ENCODE results near the gene CSRP2.

The CSRP2 gene

DNA sequence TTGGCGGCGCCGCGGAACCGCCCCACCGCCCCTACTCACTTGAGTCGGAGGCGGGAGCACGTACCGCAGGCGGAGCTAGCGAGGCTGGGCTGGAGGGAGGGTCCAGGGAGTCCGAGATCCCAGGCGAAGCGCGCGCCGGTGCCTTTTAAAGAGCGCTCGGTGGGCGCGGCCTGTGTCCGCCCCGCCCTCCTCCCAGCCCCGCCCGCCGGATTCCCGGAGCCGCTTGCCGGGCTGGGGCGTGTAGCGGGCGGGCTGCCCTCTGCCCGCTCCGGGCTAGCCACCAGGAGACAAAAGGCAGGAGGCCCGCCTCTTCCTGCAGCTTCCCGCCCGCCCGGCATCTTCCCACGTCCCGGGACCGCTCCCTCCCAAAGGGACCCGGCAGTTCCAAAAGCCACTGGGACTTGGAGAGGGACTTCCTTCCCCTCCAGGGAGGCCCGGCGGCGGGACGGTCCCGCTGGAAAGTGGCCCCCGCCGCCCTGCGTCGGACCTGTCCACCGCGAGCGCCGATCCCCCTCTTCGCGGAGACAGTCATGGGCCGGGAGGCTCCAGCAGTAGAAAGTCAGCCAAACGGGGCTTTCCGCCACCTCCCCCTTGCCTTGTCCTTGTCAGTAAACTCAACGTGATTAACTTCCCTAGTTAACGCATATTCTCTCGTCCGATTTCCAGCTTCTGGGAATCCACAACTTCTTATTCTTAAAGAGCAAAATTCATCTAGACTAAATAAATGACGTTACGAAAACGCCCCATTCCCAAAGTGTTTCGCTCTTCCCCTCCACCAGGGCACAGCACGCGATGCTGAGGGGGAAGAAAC lies at the start of gene CSRP2:
CSRP2 (minus strand) TSS at position 121 of the 811 bp plus-strand sequence. CDS start 12,759 bp downstream, outside the sequence.
- peak; percentile 68 for DNase-seq (ENCODE audit: low read depth)

DNA sequence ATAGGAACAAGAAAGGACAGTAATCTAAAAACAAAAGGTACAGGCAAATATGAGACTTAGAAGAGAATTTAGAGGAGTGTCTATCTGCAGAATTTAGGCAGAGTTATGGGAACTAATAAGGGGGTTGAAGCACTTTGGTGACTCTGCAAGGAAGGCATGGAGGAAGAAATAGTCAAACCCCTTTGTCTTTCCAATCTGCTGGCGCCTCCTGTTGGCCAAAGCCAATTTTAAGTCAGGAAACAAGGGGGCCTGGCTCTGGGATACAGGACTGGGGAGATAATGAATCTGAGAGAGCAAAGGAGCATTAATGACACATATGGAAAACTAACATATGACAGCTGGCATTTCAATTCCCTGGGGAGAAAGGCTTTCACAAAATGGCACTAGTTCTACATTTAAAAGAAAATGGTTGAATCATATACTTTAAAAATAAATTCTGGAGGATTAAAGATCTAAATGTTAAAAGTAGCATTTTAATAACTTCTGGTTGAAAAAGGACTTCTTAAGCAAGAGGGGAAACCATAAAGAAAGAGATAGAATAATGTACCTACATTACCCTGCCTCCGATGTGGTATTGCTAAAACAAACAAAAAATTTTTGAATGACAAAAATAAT lies 48.5 kb upstream of the CSRP2 start:
- peak; percentile 35 for DNase-seq (ENCODE audit: low read depth)

DNA sequence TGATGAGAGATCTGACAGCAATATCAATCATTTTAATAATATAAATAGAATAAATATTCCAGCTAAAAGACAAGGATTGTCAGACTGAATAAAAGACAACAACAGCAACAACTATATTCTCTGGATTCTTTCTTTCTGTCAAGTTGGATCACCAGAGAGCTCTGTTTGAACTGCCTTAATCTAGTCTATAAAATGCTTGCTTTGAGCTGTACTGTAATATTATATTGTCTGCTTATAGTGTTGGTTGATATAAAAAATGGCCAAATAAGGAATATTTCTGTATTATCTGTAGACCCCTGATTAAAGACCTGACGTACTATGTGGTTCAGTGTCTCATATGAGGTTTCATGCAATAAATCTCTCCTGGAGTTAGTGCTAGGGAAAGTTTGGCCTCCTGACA lies 46.3 kb upstream of the CSRP2 start:
- no peak for DNase-seq (ENCODE audit: low read depth)

DNA sequence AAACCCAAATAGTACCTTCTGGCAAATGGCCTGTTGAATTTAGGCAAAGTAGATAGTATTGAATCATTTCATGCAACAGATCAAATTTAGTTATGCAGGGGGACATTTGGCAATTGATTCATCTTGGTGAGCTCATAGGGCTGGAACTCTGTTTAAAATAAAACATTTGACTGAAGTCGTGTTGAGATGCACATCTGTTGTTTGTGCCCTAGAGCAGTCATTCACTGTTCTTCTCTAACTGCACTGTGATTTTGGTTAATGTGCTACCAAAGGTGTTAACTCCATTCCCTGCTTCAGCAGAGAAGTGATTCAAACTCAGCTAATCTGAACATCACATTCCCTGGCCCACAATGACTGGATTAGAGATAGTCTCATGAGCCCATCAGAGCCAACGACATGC lies 44.0 kb upstream of the CSRP2 start:
- DNase-seq (ENCODE audit: low read depth), result no peak

DNA sequence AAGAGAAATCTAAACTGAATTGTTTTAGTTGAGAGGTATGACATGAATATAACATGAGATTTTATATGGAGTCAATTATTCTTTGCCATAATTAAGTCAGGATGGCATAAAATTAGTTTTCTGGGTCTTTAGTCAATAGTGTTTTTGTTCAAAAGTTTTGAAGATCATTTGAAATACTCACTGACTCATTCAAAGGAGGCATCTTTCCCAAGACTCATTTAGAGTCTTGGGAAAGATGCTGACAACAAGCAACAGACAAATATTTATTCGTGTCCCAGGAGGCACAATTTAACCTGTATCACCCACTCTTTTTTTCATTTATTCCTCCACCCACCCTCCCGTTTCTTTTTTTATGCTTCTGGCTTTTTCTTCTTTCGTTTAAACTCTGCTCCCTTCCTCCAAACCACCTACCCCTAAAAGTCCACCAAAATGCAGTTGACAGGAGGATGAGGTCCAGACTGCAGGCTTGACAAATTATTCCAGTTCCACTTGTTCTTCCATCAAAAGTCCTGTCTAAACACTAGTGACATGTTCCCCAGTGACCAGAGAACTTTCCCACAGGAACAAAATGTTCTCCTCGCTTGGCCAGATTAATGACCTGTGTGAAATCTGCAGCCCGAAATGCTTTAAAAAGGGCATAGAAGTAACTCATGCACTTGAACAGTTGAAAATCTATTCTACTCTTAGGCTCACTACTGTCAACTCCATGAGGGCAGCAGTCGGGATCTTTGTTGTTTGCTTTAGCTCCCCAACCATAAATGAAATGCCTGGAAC lies 43.3 kb upstream of the CSRP2 start:
- DNase-seq (ENCODE audit: low read depth), result no peak

DNA sequence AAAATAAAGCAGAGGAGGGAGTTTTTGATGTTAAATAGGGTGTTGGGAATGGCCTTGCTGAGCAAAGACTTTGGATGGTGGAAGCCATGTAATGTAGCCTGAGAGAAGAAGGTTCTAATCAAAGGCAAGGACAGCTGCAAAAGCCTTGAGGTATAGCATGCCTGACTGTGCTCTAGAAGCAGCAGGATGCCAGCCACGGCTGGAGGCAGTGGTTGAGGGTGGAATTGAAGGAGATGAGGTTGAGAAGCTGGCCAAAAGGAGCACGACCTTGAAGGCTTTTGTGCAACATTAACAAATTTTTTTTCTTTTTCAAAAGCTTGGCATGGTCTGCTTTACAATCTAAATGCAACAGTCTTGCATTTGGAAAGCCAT lies 42.3 kb upstream of the CSRP2 start:
- DNase-seq (ENCODE audit: low read depth), result no peak

DNA sequence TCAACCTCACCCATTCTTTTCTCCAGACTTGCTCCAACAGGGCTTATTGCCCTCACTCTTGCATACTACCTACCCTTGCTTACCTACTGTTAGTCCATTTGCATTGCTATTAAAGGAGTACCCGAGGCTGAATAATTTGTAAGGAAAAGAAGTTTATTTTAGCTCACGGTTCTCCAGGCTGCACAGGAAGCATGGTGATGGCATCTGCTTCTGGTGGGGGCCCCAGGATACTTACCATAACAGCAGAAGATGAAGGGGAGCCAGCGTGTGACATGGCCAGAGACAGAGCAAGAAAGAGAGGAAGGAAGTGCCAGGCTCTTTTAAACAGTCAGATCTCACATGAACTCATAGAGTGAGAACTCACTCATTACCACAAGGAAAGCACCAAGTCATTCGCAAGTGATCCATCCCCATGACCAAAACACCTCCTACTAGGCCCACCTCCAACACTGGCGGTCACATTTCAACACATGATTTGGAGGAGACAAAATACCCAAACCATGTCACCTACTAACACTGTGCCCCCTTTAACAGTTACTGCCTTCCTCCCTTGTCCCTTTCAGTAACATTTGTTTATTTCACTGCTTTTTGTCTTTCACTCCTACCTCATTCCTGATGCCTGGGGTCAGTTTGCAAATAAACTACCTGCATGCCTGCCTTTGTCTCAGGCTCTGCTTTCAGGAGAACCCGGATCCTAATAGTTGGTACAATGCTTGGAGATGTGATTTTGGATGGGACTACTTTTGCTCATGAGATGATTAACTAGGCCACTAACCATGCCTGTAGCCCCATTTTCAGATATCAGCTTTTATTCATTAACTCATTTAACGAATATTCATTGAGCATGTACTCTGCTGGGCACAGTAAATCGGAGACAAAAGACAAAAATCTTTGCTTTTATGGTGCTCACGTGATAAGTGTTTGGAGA lies 41.6 kb upstream of the CSRP2 start:
- no peak for DNase-seq (ENCODE audit: low read depth)

GRCh38 chr12:76919383-76920171 lies 40.8 kb upstream of the CSRP2 start:
- DNase-seq (ENCODE audit: low read depth), result no peak

DNA sequence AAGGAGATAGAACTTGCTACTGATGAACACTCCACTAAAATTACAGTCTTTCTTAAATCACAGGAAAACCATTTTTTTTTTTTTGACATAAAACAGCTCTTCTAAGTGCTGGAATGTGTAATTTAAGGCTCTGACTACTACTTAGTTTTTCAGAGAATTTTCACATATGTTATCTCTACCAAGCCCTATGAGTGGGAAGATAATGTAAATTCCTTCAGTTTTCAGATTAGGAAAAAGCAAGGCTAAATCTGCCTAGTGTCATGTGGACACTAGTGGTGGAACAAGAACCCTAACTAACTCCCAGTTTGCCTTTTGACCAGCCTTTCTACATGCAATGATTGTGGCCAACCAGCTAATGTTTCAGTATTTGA lies 37.3 kb upstream of the CSRP2 start:
- no peak for DNase-seq (ENCODE audit: low read depth)

DNA sequence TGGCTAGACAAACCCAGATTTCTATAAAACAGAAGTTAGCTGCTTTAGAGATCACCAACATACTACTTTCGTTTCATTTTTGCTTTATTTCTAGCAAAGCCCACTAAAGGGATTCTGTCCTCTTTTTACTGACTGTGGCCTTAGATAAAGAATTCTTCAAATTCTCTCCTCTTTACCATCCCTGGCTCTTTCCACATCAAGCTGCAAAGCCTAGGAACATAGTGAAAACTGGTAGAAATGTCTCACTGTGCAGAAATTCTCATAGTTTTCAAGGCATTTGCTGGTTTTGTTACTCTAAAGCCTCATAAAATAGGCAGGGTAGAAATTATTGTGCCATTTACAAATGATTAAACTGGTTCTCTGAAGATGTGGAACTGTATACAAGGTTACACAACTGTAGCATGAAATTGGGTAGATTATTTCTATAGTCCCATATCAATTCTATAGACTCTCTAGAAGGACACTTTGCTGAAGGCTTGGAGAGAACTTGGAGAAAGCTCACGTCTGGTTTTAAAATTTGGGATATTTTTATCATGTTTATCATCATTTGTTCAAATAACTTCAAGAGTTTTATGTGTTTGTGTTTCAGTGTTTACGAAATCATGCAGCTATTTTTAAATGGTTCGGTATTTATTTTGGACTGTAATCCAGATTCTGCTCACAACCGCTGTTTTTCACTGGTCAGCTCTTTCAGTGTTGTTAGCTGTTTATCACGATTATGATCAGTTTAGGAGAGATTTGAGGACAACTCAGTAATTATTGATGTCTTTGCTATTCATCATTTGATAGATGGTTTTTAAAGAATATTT lies 36.7 kb upstream of the CSRP2 start:
- no peak for DNase-seq (ENCODE audit: low read depth)

DNA sequence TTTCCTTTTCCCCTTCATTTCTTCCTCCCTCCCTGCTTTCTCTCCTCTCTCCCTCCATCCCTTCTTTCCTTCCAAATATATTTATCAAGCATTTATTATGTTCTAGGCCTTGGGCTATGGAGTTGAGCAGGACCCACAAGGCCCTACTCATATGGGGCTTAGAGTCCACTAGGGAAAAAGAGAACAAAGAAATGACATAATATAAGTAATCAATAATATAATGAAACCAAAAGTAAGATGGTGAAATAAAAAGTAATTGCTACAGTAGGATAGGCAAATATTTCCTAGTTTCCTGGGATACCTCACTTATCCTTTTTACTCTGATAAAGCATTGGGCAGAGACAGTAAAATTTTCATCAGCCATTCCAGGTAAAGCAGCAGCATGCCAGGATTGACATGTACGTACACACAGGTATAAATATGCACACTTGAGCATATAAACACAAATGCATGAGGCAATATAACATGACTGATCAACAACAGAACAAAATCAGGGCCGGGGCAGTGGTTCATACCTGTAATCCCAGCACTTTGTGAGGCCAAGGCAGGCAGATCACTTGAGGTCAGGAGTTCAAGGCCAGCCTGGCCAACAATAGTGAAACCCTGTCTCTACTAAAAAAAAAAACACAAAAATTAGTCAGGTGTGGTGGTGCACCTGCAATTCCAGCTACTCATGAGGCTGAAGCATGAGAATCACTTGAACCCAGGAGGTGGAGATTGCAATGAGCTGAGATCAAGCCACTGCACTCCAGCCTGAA lies 35.5 kb upstream of the CSRP2 start:
- DNase-seq (ENCODE audit: low read depth), result no peak

DNA sequence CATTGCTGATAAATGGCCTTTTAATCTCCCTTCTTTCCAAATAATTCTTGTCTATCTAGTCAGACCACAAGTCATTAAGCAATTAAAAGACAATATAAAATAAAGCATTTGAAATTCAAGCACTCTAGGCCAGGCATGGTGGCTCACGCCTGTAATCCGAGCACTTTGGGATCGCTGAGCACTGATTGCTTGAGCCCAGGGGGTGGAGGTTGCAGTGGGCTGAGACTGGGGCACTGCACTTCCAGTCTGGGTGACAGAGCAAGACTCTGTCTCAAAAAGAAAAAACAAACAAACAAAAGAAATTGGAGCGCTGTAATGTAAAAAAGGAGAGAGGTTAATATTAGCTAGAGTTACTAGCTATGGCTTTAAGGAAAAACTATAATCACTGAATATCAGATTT lies 30.5 kb upstream of the CSRP2 start:
- no peak for DNase-seq (ENCODE audit: low read depth)

DNA sequence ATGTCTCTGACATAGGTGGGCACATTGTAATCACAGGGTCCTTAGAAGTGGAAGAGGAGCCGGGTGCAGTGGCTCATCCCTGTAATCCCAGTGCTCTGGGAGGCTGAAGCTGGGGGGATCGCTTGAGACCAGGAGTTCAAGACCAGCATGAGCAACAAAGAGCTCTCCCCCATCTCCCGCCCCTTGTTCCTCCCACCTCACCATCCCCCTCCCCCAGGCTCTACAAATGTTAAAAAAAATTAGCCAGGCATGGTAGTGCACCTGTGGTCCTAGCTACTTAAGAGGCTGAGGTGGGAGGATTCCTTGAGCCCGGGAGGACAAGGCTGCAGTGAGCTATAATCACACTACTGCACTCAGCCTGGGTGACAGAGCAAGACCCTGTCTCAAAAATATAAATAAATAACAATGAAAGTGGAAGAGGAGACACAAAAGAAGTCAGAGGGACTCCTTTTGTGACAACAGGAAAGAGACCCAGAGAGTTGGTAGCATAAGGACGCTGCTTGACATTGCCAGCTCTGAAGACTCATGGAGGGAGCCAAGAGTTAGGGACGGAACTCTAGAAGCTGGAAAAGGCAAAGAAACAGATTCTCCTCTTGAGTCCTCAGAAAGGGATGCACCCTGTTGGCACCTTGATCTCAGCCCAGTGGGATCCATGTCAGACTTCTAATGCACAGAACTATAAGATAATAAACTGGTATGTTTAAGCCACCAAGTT lies 29.6 kb upstream of the CSRP2 start:
- DNase-seq (ENCODE audit: low read depth), result no peak

GRCh38 chr12:76901628-76902380 lies 23.0 kb upstream of the CSRP2 start:
- no peak for DNase-seq (ENCODE audit: low read depth)

DNA sequence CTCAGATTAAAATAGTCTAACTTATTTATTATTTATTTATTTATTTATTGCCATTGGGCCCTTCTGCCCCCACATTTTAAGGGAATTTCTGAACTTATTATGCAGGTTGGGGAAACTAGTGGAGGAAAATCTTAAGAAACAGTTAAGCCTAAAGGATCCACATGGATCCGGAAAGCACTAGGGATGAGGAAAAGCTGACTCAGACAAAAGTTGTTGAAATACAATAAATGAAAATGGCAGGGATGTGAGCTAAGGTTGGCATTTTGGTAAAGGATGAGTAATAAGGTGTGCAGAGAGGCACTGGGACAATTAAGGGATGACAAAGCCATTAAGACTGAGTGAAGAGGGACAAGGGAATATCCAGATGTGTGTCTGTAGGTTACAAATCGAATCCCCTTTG lies 20.7 kb upstream of the CSRP2 start:
- no peak for DNase-seq (ENCODE audit: low read depth)

DNA sequence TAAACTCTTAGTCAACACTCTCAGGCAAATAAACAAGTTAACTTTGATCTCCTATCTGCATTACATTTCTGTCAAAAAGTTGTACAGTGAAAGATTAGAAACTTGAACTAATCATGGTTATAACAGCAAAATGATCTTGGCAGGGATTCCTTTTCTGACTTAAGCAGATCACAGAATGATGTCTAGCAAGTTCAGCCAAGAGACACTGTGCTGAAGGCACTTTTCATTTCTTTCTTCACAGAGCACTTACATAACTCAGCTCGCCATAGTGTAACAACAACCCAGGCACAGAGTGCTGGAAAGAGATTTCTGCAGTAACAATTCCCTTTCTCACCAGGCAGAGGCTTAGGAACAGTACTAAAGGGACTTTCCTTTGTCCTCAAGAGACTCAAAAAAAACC lies 19.6 kb upstream of the CSRP2 start:
- DNase-seq (ENCODE audit: low read depth), result no peak

- DNase-seq (ENCODE audit: low read depth), result no peak
Measured at GRCh38 chr12:76896274-76896673, 17.5 kb upstream of the CSRP2 start.

- no peak for DNase-seq (ENCODE audit: low read depth)
Measured at GRCh38 chr12:76895796-76896195, 17.0 kb upstream of the CSRP2 start.
